Stomach (tissue), 19 donors: Measurements from ENCODE around the gene RPL36AL. TPM values are rescaled to one million over a fixed set of nuclear protein-coding genes. Genes with fewer than 3 reads are reported as not detected.
A peak's percentile ranks its signal among the peaks of the same experiment; 100 is the strongest.
"Not testable (repeated sequence)": the region's sequence is repeated elsewhere in the genome, so short reads cannot be mapped to it uniquely, and the experiment has no call there.

ENCODE experiments used
- DNase-seq, 2 donors: peaks; one replicate each; pipeline versions ENCODE4 v3.0.0 to v3.0.0-alpha.2; 2013 to 2019
- H3K27ac ChIP-seq, 5 donors: fragments of 200-600 bp in 4 of 5; sonication (generic) in 4 of 5; one replicate each; pipeline ENCODE4 v1.5.1; 2013 to 2019; ENCODE audit warnings: mild to moderate bottlenecking in 1 of 5, moderate library complexity in 1 of 5
- H3K27me3 ChIP-seq, 3 donors: fragments of 200-600 bp; sonication (generic); one replicate each; pipeline ENCODE4 v1.5.1; 2017 to 2019; ENCODE audit warnings: mixed run types in 1 of 3
- H3K36me3 ChIP-seq, 4 donors: fragments of 200-600 bp; sonication (generic); 1 replicate in 3 of 4; 2 replicates in 1 of 4; pipeline ENCODE4 v1.5.1; 2016 to 2019
- H3K4me1 ChIP-seq, 4 donors: fragments of 200-600 bp; sonication (generic); one replicate each; pipeline ENCODE4 v1.5.1; 2016 to 2019
- H3K4me3 ChIP-seq, 4 donors: fragments of 200-600 bp; sonication (generic) in 3 of 4; one replicate each; pipeline ENCODE4 v1.5.1; 2016 to 2019; ENCODE audit warnings: mild to moderate bottlenecking in 1 of 4
- H3K9me3 ChIP-seq, 4 donors: fragments of 200-600 bp; sonication (generic); one replicate each; pipeline ENCODE4 v1.5.1; 2016 to 2019
- CTCF ChIP-seq, 7 experiments: fragments of 450-650 bp in 4 of 7; fragments of 200-600 bp in 3 of 7; sonication (generic) in 3 of 7; IDR thresholded peaks; one replicate each; pipeline ENCODE4 v1.5.1; 2016 to 2019; ENCODE audit warnings: antibody characterized with exemption in 7 of 7, control low read depth in 2 of 7, mild to moderate bottlenecking in 1 of 7
- EP300 ChIP-seq: sonication (generic); formaldehyde crosslinking; IDR thresholded peaks from one replicate; pipeline ENCODE4 v1.6.1; 2017; ENCODE audit warnings: antibody characterized with exemption
- POLR2A ChIP-seq, 4 donors: fragments of 450-650 bp; IDR thresholded peaks; one replicate each; pipeline ENCODE4 v1.6.1; 2016; ENCODE audit warnings: antibody characterized with exemption in 4 of 4, control low read depth in 2 of 4, mild to moderate bottlenecking in 1 of 4, moderate library complexity in 1 of 4
- POLR2AphosphoS5 ChIP-seq, 3 donors: sonication (generic); formaldehyde crosslinking; IDR thresholded peaks; one replicate each; pipeline ENCODE4 v1.6.1; 2016; ENCODE audit warnings: antibody characterized with exemption in 3 of 3
- WGBS, 5 donors: extraction: QIAGEN DNeasy Blood & Tissue Kit in 3 of 5; methylation state at CpG; one replicate each; pipeline versions ENCODE4 v1.1.5 to v1.1.7; 2013 to 2018; 5-methylcytosine and 5-hydroxymethylcytosine counted together
- intact Hi-C: fragments of 100-400 bp; cut with DNase I; formaldehyde crosslinking; loops from one replicate; pipeline ENCODE4 v1.15.1; 2023; ENCODE audit warnings: low total_unique reads
- long read RNA-seq, 10 donors: transcript quantifications; one replicate each; lab custom pipeline, GENCODE V29; 2026
- polyA plus RNA-seq, 3 donors: library from polyadenylated mRNA; stranded (reverse); fragments of 200-250 nt; gene quantifications; one replicate each; pipeline ENCODE4 v1.2.3, GENCODE V29; 2013
- total RNA-seq, 5 donors: library from RNA; depleted of rRNA; stranded (reverse); fragments of >200 nt; gene quantifications; one replicate each; pipeline versions ENCODE4 v1.1.0 to v1.2.3, GENCODE V29; 2014 to 2016
- donor health status: healthy with polysubstance abuse.
- donor health status: Bipolar disorder and iron deficiency.
- donor health status: healthy.

The RPL36AL gene
- total RNA-seq: 100 to 1,000 TPM in 4 of 5 donors, 10 to 100 TPM in 1; 72.4 to 205 (median 186) TPM
- polyA plus RNA-seq: 100 to 1,000 TPM; 513 to 989 (median 610) TPM
- long read RNA-seq, donor 1, transcript RPL36AL-201 (2 exons, 746 nt): major isoform, 64 of 64 reads
- long read RNA-seq, donor 1, partial matches to known transcripts: 0 of 64 reads
- long read RNA-seq, donor 1, other reads (novel, unspliced or antisense): 0 of 64 reads
- long read RNA-seq, donor 2, transcript RPL36AL-201 (2 exons, 746 nt): major isoform, 100 of 117 reads
- long read RNA-seq, donor 2, partial matches to known transcripts: 17 of 117 reads
- long read RNA-seq, donor 2, other reads (novel, unspliced or antisense): 0 of 117 reads
- long read RNA-seq, donor 3, transcript RPL36AL-201 (2 exons, 746 nt): major isoform, 80 of 101 reads
- long read RNA-seq, donor 3, partial matches to known transcripts: 21 of 101 reads
- long read RNA-seq, donor 3, other reads (novel, unspliced or antisense): 0 of 101 reads
- long read RNA-seq, donor 4, transcript RPL36AL-201 (2 exons, 746 nt): major isoform, 26 of 26 reads
- long read RNA-seq, donor 4, partial matches to known transcripts: 0 of 26 reads
- long read RNA-seq, donor 4, other reads (novel, unspliced or antisense): 0 of 26 reads
- long read RNA-seq, donor 5, transcript RPL36AL-201 (2 exons, 746 nt): major isoform, 142 of 142 reads
- long read RNA-seq, donor 5, partial matches to known transcripts: 0 of 142 reads
- long read RNA-seq, donor 5, other reads (novel, unspliced or antisense): 0 of 142 reads
- long read RNA-seq, donor 6, transcript RPL36AL-201 (2 exons, 746 nt): major isoform, 310 of 310 reads
- long read RNA-seq, donor 6, partial matches to known transcripts: 0 of 310 reads
- long read RNA-seq, donor 6, other reads (novel, unspliced or antisense): 0 of 310 reads
- long read RNA-seq, donor 7, transcript RPL36AL-201 (2 exons, 746 nt): major isoform, 215 of 215 reads
- long read RNA-seq, donor 7, partial matches to known transcripts: 0 of 215 reads
- long read RNA-seq, donor 7, other reads (novel, unspliced or antisense): 0 of 215 reads
- long read RNA-seq, donor 8, transcript RPL36AL-201 (2 exons, 746 nt): major isoform, 170 of 170 reads
- long read RNA-seq, donor 8, partial matches to known transcripts: 0 of 170 reads
- long read RNA-seq, donor 8, other reads (novel, unspliced or antisense): 0 of 170 reads
- long read RNA-seq, donor 9, transcript RPL36AL-201 (2 exons, 746 nt): major isoform, 202 of 202 reads
- long read RNA-seq, donor 9, partial matches to known transcripts: 0 of 202 reads
- long read RNA-seq, donor 9, other reads (novel, unspliced or antisense): 0 of 202 reads
- long read RNA-seq, donor 10, transcript RPL36AL-201 (2 exons, 746 nt): major isoform, 72 of 72 reads
- long read RNA-seq, donor 10, partial matches to known transcripts: 0 of 72 reads
- long read RNA-seq, donor 10, other reads (novel, unspliced or antisense): 0 of 72 reads

- 0 to 1% (median 0%) methylated on average over 75 to 85 of the region's 85 CpGs for WGBS, 5 donors
- Histone ChIP-seq H3K4me3 (peak within 1 kb of the TSS; percentile 86 to 97 (median 91)), H3K4me1 (peaks cover 25 to 70% (median 49%) of the 10 kb centered on the region in 4 donors), H3K36me3 (peaks cover 8 to 27% (median 24%) of the 10 kb centered on the region in 4 donors), H3K27me3 (no peaks in the 10 kb centered on the region), H3K9me3 (no peaks in the 10 kb centered on the region), H3K27ac (peak within 1 kb of the TSS; percentile 92 to 96 (median 95))
- TF ChIP-seq POLR2AphosphoS5 (IDR thresholded peaks at IDR 0.05) (peak; percentile 86 to 98 (median 97)), CTCF (IDR thresholded peaks at IDR 0.05) (peak in 5 of 7 experiments; percentile 22 to 61 (median 34)), POLR2A (IDR thresholded peaks at IDR 0.05) (peak in 2 of 4 donors; percentile 83 to 98), EP300 (no peak)
- DNase-seq: peak; percentile 98 to 99
- intact Hi-C loops: no loop called here
These were observed at the start of gene RPL36AL, which contains the start of gene MGAT2 for GRCh38 chr14:49620182-49621113. RPL36AL (minus strand) TSS chr14:49620626; CDS start chr14:49619104, 1,522 bp downstream. MGAT2 (plus strand) TSS chr14:49620799; CDS start chr14:49621269, 470 bp downstream.

GRCh38 chr14:49659526-49660455 is 39.4 kb upstream of the RPL36AL start:
- intact Hi-C loops: no loop called here
- 32 to 63% (median 48%) methylated on average over 2 of the region's 2 CpGs for WGBS, 5 donors
- H3K4me3 ChIP-seq: no peak overlapping the region
- no peaks in the 10 kb centered on the region for H3K36me3 ChIP-seq
- H3K4me1 ChIP-seq: no peaks in the 10 kb centered on the region
- H3K27ac ChIP-seq: no peak overlapping the region
- H3K9me3 ChIP-seq: no peaks in the 10 kb centered on the region
- peak in 1 of 2 donors; percentile 72 for DNase-seq
- no peaks in the 10 kb centered on the region for H3K27me3 ChIP-seq
- TF ChIP-seq CTCF (IDR thresholded peaks at IDR 0.05) (no peak), POLR2AphosphoS5 (IDR thresholded peaks at IDR 0.05) (no peak), EP300 (no peak), POLR2A (IDR thresholded peaks at IDR 0.05) (no peak)

GRCh38 chr14:49657500-49657899 is 37.1 kb upstream of the RPL36AL start:
- H3K9me3 ChIP-seq, H3K36me3 ChIP-seq, H3K27me3 ChIP-seq, intact Hi-C loops, H3K4me3 ChIP-seq, DNase-seq, H3K27ac ChIP-seq, H3K4me1 ChIP-seq: not testable (repeated sequence)
- 84 to 96% (median 89%) methylated on average over 6 of the region's 6 CpGs for WGBS, 5 donors
